Activated CD4-positive, alpha-beta memory T cell treated with anti-CD3 and anti-CD28 coated beads for 36 hours (primary cell): Measurements from ENCODE around the gene NELFB. TPM values are rescaled to one million over a fixed set of nuclear protein-coding genes. Genes with fewer than 3 reads are reported as not detected.

ENCODE experiments used
- CTCF ChIA-PET: fragments of 350-600 bp; sonication (Branson Sonifier 250); formaldehyde crosslinking; loops from one replicate; lab custom pipeline; 2021; ENCODE audit warnings: antibody characterized with exemption, inconsistent platforms; lab: Charles Lee
- POLR2A ChIA-PET: fragments of 350-600 bp; sonication (Branson Sonifier 250); formaldehyde crosslinking; loops from one replicate; lab custom pipeline; 2021; ENCODE audit warnings: antibody characterized with exemption; lab: Charles Lee
- DNase-seq: peaks from one replicate; pipeline ENCODE4 v3.0.0-alpha.2; 2020
- H3K27ac Mint-ChIP-seq: one replicate; pipeline ENCODE4 v1.8.0; 2021; ENCODE audit warnings: mixed read lengths
- H3K27me3 Mint-ChIP-seq: one replicate; pipeline ENCODE4 v1.8.0; 2021; ENCODE audit warnings: mixed read lengths
- H3K36me3 Mint-ChIP-seq: one replicate; pipeline ENCODE4 v1.8.0; 2021; ENCODE audit warnings: mixed read lengths
- H3K4me1 Mint-ChIP-seq: one replicate; pipeline ENCODE4 v1.8.0; 2021; ENCODE audit warnings: low read depth, mixed read lengths
- H3K4me3 Mint-ChIP-seq: one replicate; pipeline ENCODE4 v1.8.0; 2021; ENCODE audit warnings: mild to moderate bottlenecking, mixed read lengths
- H3K9me3 Mint-ChIP-seq: one replicate; pipeline ENCODE4 v1.8.0; 2021; ENCODE audit warnings: mixed read lengths
- intact Hi-C: fragments of 100-400 bp; cut with micrococcal nuclease; formaldehyde crosslinking; loops from one replicate; pipeline ENCODE4 v1.15.1; 2023
- total RNA-seq, 2 experiments: library from RNA; stranded (reverse); gene quantifications; one replicate each; pipeline ENCODE4 v1.2.3, GENCODE V29; 2021

The NELFB gene
- total RNA-seq, 2 experiments from 2014 or later: 57.2 to 57.9 TPM

- Mint-ChIP-seq H3K27me3 (no peaks in the 10 kb centered on the region), H3K27ac (no peak overlapping the region), H3K9me3 (no peaks in the 10 kb centered on the region), H3K36me3 (peaks cover 26% of the 10 kb centered on the region), H3K4me3 (no peak overlapping the region), H3K4me1 (peaks cover 12% of the 10 kb centered on the region)
- no peak for DNase-seq
- intact Hi-C loops: no loop called here
- CTCF ChIA-PET: interaction anchor here (1.2 to 1.6 kb wide), 2 partner anchors 9 to 211 kb away, joined by 3 to 7 read pairs; no protein-coding TSS in a partner anchor
- POLR2A ChIA-PET: interaction anchor here (2.0 kb wide), 1 partner anchor 9 kb away, joined by 5 read pairs; the partner anchor contains the start of gene NELFB
Observed at GRCh38 chr9:137245450-137246421, 9.4 kb upstream of the NELFB start.

- H3K36me3 Mint-ChIP-seq: peaks cover 17% of the 10 kb centered on the region
- CTCF ChIA-PET: interaction anchor here (0.6 to 3.4 kb wide), 3 partner anchors 10 to 288 kb away, joined by 3 to 11 read pairs (median 3); no protein-coding TSS in a partner anchor
- no peaks in the 10 kb centered on the region for H3K9me3 Mint-ChIP-seq
- DNase-seq: no peak
- peaks cover 10% of the 10 kb centered on the region for H3K4me1 Mint-ChIP-seq
- H3K27me3 Mint-ChIP-seq: no peaks in the 10 kb centered on the region
- POLR2A ChIA-PET: no interaction called here
- intact Hi-C loops: no loop called here
- H3K27ac Mint-ChIP-seq: no peak overlapping the region
- H3K4me3 Mint-ChIP-seq: no peak overlapping the region
Observed at GRCh38 chr9:137247135-137247915, 7.8 kb upstream of the NELFB start.

GRCh38 chr9:137247916-137248175, 7.3 kb upstream of the NELFB start:
- intact Hi-C loops: no loop called here
- CTCF ChIA-PET: interaction anchor here (0.6 to 3.4 kb wide), 4 partner anchors 8 to 287 kb away, joined by 3 to 11 read pairs (median 4); no protein-coding TSS in a partner anchor
- Mint-ChIP-seq H3K36me3 (peaks cover 12% of the 10 kb centered on the region), H3K4me1 (peaks cover 5% of the 10 kb centered on the region), H3K9me3 (no peaks in the 10 kb centered on the region), H3K4me3 (no peak overlapping the region), H3K27ac (no peak overlapping the region), H3K27me3 (no peaks in the 10 kb centered on the region)
- POLR2A ChIA-PET: no interaction called here
- no peak for DNase-seq

GRCh38 chr9:137250329-137251193, 4.6 kb upstream of the NELFB start:
- H3K9me3 Mint-ChIP-seq: no peaks in the 10 kb centered on the region
- H3K27ac Mint-ChIP-seq: no peak overlapping the region
- peaks cover 5% of the 10 kb centered on the region for H3K4me1 Mint-ChIP-seq
- ChIA-PET POLR2A (interaction anchor here (2.5 kb wide), 1 partner anchor 9 kb away, joined by 13 read pairs; the partner anchor contains the start of gene TUBB4B), CTCF (interaction anchor here (1.0 to 3.4 kb wide), 2 partner anchors 10 to 14 kb away, joined by 5 to 11 read pairs; partner anchors contain the start of gene TUBB4B)
- H3K4me3 Mint-ChIP-seq: no peak overlapping the region
- no peaks in the 10 kb centered on the region for H3K27me3 Mint-ChIP-seq
- intact Hi-C loops: no loop called here
- H3K36me3 Mint-ChIP-seq: peaks cover 2% of the 10 kb centered on the region
- DNase-seq: no peak

- no peaks in the 10 kb centered on the region for H3K9me3 Mint-ChIP-seq
- no peak within 1 kb of the TSS for H3K4me3 Mint-ChIP-seq
- intact Hi-C loops: no loop called here
- no peak within 1 kb of the TSS for H3K27ac Mint-ChIP-seq
- H3K36me3 Mint-ChIP-seq: peaks cover 2% of the 10 kb centered on the region
- H3K27me3 Mint-ChIP-seq: no peaks in the 10 kb centered on the region
- ChIA-PET POLR2A (interaction anchor here (2.5 kb wide), 1 partner anchor 10 kb away, joined by 13 read pairs; the partner anchor contains the start of gene TUBB4B), CTCF (no interaction called here)
- DNase-seq: no peak
- H3K4me1 Mint-ChIP-seq: peaks cover 10% of the 10 kb centered on the region
Observed at GRCh38 chr9:137251194-137251461, 4.0 kb upstream of the NELFB start, which contains the start of gene STPG3. STPG3 (plus strand) TSS chr9:137251286; CDS start chr9:137251287, 1 bp downstream.

GRCh38 chr9:137251490-137252268, 3.4 kb upstream of the NELFB start:
- H3K4me1 Mint-ChIP-seq: peaks cover 16% of the 10 kb centered on the region
- H3K9me3 Mint-ChIP-seq: no peaks in the 10 kb centered on the region
- CTCF ChIA-PET: no interaction called here
- intact Hi-C loops: no loop called here
- peaks cover 2% of the 10 kb centered on the region for H3K36me3 Mint-ChIP-seq
- H3K27me3 Mint-ChIP-seq: no peaks in the 10 kb centered on the region
- no peak overlapping the region for H3K4me3 Mint-ChIP-seq
- no peak overlapping the region for H3K27ac Mint-ChIP-seq
- DNase-seq: no peak
- POLR2A ChIA-PET: interaction anchor here (2.5 to 5.1 kb wide), 2 partner anchors 10 kb away, joined by 13 to 65 read pairs; partner anchors contain the start of gene TUBB4B

- intact Hi-C loops: no loop called here
- no peak overlapping the region for H3K27ac Mint-ChIP-seq
- H3K9me3 Mint-ChIP-seq: no peaks in the 10 kb centered on the region
- POLR2A ChIA-PET: interaction anchor here (5.1 kb wide), 1 partner anchor 11 kb away, joined by 65 read pairs; the partner anchor contains the start of gene TUBB4B
- H3K36me3 Mint-ChIP-seq: peaks cover 6% of the 10 kb centered on the region
- no peak for DNase-seq
- CTCF ChIA-PET: interaction anchor here (0.8 to 2.4 kb wide), 2 partner anchors 11 to 16 kb away, joined by 3 to 11 read pairs; no protein-coding TSS in a partner anchor
- H3K27me3 Mint-ChIP-seq: no peaks in the 10 kb centered on the region
- H3K4me3 Mint-ChIP-seq: no peak overlapping the region
- H3K4me1 Mint-ChIP-seq: peaks cover 20% of the 10 kb centered on the region
Observed at GRCh38 chr9:137252555-137253506, 2.3 kb upstream of the NELFB start.

- ChIA-PET POLR2A (interaction anchor here (1.5 to 5.1 kb wide), 2 partner anchors 9 to 13 kb away, joined by 5 to 65 read pairs; partner anchors contain the start of gene TUBB4B), CTCF (interaction anchor here (0.6 to 2.4 kb wide), 9 partner anchors 10 to 186 kb away, joined by 3 to 11 read pairs (median 3); partner anchors contain the start of genes NRARP and RNF224)
- peaks cover 7% of the 10 kb centered on the region for H3K36me3 Mint-ChIP-seq
- peaks cover 20% of the 10 kb centered on the region for H3K4me1 Mint-ChIP-seq
- no peak for DNase-seq
- no peaks in the 10 kb centered on the region for H3K27me3 Mint-ChIP-seq
- H3K4me3 Mint-ChIP-seq: peak overlapping the region; percentile 81
- intact Hi-C loops: no loop called here
- H3K9me3 Mint-ChIP-seq: no peaks in the 10 kb centered on the region
- peak overlapping the region; percentile 30 for H3K27ac Mint-ChIP-seq
Observed at GRCh38 chr9:137253717-137254623, 1.2 kb upstream of the NELFB start.
